GM10266 (cell line): ENCODE data around the gene HNRNPL.
A peak's percentile ranks its signal among the peaks of the same experiment; 100 is the strongest.
"Not testable (repeated sequence)": the region's sequence is repeated elsewhere in the genome, so short reads cannot be mapped to it uniquely, and the experiment has no call there.

Source experiments
- DNase-seq: peaks from one replicate; pipeline ENCODE4 v3.0.0; 2012; ENCODE audit errors: extremely low spot score
- TF ChIP-seq, protein P1 (sequence below): IDR thresholded peaks from 2 replicates; pipeline ENCODE4 v1.5.1; 2012; ENCODE audit warnings: mild to moderate bottlenecking, low read depth; ENCODE audit not compliant: control insufficient read depth, insufficient read depth; ENCODE audit errors: missing control alignments

HNRNPL gene

GRCh38 chr19:38815059-38816001, 34.5 kb downstream of the HNRNPL start:
- TF ChIP-seq, protein P1, sequence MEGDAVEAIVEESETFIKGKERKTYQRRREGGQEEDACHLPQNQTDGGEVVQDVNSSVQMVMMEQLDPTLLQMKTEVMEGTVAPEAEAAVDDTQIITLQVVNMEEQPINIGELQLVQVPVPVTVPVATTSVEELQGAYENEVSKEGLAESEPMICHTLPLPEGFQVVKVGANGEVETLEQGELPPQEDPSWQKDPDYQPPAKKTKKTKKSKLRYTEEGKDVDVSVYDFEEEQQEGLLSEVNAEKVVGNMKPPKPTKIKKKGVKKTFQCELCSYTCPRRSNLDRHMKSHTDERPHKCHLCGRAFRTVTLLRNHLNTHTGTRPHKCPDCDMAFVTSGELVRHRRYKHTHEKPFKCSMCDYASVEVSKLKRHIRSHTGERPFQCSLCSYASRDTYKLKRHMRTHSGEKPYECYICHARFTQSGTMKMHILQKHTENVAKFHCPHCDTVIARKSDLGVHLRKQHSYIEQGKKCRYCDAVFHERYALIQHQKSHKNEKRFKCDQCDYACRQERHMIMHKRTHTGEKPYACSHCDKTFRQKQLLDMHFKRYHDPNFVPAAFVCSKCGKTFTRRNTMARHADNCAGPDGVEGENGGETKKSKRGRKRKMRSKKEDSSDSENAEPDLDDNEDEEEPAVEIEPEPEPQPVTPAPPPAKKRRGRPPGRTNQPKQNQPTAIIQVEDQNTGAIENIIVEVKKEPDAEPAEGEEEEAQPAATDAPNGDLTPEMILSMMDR = no peak
- DNase-seq = peak; percentile 19

GRCh38 chr19:38813932-38814331, 35.9 kb downstream of the HNRNPL start:
- not testable (repeated sequence) for DNase-seq

DNA sequence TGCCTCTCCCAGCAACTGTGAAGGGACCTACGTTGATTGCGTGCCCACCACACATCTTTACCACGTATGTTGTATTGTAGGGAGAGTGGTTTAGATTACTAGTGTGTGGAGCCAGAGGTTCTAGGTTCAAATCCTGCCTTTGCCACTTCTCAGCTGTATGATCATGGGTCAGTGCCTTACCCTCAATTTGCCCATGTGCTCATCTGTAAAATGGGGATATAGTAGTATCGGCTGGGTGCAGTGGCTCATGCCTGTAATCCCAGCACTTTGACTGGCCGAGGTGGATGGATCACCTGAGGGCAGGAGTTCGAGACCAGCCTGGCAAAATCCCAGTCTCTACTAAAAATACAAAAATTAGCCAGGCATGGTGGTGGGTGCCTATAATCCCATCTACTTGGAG, 36.5 kb downstream of the HNRNPL start:
- TF ChIP-seq, protein P1 = no peak

DNA sequence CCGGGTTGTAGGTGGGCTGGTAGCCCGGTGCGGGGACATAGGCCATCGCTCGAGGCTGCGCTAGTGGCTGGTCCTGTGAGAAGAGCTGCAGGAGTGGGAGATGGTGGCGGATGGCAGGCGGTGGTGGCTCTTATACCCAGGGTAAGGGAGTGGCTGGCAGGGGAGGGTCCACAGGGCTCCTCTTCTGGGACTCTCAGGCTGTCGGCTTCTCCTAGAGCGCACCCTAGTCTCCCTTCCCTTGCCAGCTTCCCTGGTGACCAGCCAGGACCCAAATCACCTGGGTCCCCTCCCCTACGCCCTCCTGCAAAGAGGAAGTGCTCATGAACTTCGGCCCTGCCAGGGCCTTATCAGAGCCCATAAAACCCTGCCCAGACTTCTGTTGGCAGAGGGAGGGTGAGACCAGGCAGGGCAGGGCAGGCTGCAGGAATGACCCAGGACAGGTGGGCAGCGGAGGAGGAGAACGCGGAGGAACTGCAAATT, 36.9 kb downstream of the HNRNPL start, which contains the start of gene LGALS4:
Gene LGALS4, minus strand, starts transcription at position 105 of the 480 bp plus-strand sequence. Its CDS starts 59 bp downstream, at position 46.
- TF ChIP-seq, protein P1 = no peak
- DNase-seq = no peak

More for the DNA sequence above, 36.5 kb downstream of the HNRNPL start:
- DNase-seq = no peak

- TF ChIP-seq, protein P1 = no peak
- DNase-seq = peak; percentile 5
These were observed 37.6 kb downstream of the HNRNPL start for GRCh38 chr19:38812009-38812840.

DNA sequence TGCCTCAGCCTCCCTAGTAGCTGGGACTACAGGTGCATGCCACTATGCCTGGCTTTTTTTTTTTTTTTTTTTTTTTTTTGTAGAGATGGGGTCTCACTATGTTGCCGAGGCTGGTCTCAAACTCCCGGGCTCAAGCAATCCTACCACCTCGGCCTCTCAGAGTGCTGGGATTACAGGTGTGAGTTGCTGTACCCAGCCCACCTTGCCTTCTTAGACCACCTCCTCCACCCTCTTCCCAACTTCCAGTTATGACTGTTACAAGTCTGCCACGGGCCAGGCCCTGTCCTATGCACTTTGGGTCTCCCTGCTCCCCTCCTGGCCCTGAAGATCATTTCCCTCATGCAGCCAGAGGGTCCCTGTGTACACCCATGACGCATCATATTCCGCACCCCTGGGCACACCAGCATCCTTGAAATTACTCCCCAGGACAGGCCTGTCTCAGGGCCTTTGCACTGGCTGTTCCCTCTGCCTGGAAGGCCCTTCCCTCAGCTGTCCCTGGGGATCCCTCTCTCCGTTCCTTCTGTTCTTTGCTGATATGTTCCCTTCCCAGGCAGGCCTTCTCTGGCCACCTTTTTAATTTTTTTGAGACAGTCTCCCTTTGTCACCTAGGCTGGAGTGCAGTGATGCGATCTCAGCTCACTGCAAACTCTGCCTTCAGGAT, 40.1 kb downstream of the HNRNPL start:
- TF ChIP-seq, protein P1 = no peak
- no peak for DNase-seq

GRCh38 chr19:38808741-38809140, 41.0 kb downstream of the HNRNPL start:
- DNase-seq = no peak
- TF ChIP-seq, protein P1 = no peak

- DNase-seq = not testable (repeated sequence)
These were observed 42.2 kb downstream of the HNRNPL start for GRCh38 chr19:38807374-38808098.
